ENCODE data around the gene ZNF155. TPM values are rescaled to one million over a fixed set of nuclear protein-coding genes. Genes with fewer than 3 reads are reported as not detected.

The ZNF155 gene
- total and polyA plus RNA-seq, 4 donors, result 1.7 to 5.5 (median 2.9) TPM

DNA sequence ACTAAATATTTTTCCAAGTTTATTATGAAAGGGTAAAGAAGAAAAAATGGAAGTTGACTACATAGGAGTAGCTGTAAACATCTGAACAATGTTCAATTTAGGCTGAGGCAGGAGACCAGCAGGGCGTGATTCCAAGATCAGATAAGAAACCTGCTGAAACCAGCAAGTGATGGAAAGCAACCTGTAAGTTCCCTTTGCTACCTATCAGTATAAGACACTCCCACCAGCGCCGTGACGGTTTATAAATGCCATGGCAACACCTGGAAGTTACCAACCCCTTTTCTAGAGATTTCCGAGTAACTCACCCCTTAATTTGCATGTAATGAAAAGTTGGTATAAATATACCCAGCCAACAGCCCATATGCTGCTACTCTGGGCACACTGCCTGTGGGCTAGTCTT lies 47.8 kb upstream of the ZNF155 start:
- Histone ChIP-seq H3K4me3 (ENCODE audit: low read depth in 1 of 3, low read length in 3 of 3) (peak overlapping the region in 1 of 3 donors; percentile 34), H3K9me3 (ENCODE audit: control insufficient read depth in 4 of 4, low read length in 3 of 4) (peaks cover 2 to 14% (median 8%) of the 10 kb centered on the region in 4 donors), H3K27me3 (ENCODE audit: control insufficient read depth in 4 of 4, insufficient read depth in 4 of 4, low read length in 3 of 4) (no peaks in the 10 kb centered on the region), H3K36me3 (ENCODE audit: control insufficient read depth in 4 of 4, insufficient read depth in 3 of 4, low read depth in 1 of 4, low read length in 3 of 4) (peaks cover 0 to 13% (median 10%) of the 10 kb centered on the region in 4 donors), H3K4me1 (ENCODE audit: control insufficient read depth in 4 of 4, insufficient read depth in 4 of 4, low read length in 3 of 4) (peaks cover 3 to 14% (median 11%) of the 10 kb centered on the region in 4 donors), H3K27ac (ENCODE audit: low read depth in 1 of 2, low read length in 2 of 2) (no peak overlapping the region), H3K9ac (ENCODE audit: low read depth in 1 of 2, low read length in 2 of 2) (no peak overlapping the region)
- TF ChIP-seq SP1 (IDR thresholded peaks at IDR 0.05) (no peak), HNF4A (conservative IDR thresholded peaks at IDR 0.05) (no peak), EGR1 (IDR thresholded peaks at IDR 0.05; ENCODE audit: low read depth in 2 of 2) (no peak), RXRA (IDR thresholded peaks at IDR 0.05) (no peak), TAF1 (conservative IDR thresholded peaks at IDR 0.05) (no peak), NR2F2 (IDR thresholded peaks at IDR 0.05) (no peak)
- TF ChIP-seq, protein P1, sequence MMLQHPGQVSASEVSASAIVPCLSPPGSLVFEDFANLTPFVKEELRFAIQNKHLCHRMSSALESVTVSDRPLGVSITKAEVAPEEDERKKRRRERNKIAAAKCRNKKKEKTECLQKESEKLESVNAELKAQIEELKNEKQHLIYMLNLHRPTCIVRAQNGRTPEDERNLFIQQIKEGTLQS (IDR thresholded peaks at IDR 0.05), result no peak
- TF ChIP-seq, protein P2, sequence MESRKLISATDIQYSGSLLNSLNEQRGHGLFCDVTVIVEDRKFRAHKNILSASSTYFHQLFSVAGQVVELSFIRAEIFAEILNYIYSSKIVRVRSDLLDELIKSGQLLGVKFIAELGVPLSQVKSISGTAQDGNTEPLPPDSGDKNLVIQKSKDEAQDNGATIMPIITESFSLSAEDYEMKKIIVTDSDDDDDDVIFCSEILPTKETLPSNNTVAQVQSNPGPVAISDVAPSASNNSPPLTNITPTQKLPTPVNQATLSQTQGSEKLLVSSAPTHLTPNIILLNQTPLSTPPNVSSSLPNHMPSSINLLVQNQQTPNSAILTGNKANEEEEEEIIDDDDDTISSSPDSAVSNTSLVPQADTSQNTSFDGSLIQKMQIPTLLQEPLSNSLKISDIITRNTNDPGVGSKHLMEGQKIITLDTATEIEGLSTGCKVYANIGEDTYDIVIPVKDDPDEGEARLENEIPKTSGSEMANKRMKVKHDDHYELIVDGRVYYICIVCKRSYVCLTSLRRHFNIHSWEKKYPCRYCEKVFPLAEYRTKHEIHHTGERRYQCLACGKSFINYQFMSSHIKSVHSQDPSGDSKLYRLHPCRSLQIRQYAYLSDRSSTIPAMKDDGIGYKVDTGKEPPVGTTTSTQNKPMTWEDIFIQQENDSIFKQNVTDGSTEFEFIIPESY (IDR thresholded peaks at IDR 0.05), result no peak
- WGBS, result 51% methylated on average over 5 of the region's 5 CpGs
- no peak for DNase-seq (ENCODE audit: low spot score)

DNA sequence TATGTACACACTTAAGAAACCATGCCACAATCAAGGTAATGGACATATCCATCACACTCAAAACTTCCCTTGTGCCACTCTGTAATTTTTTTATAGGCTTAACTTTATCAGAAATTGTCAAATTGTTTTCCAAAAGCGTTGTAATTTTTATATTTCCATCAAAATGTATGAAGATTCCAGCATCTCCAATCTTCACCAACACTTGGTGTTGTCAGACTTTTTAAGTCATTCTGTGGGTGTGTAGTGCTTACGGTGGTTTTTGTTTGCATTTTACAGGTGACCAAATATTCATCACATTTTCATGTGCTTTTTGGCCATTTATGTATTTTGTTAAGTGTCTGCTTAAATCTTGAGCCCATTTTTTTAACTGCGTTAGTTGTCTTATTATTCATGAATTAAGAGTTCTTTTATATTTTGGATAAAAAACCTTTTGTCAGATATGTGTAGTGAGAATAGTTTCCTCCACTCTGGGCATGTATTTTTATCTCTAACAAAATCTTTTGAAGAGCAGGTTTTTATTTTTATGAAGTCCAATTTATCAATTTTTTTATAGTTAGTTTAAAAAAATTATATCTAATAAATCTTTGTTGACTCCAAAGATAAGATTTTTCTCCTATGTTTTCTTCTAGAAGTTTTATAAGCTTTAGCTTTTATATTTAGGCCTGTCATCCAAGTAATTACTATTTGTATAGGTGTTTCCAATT lies 44.3 kb upstream of the ZNF155 start:
- H3K4me3 ChIP-seq (ENCODE audit: low read depth in 1 of 3, low read length in 3 of 3), result no peak overlapping the region
- TF ChIP-seq RXRA (IDR thresholded peaks at IDR 0.05), result no peak
- TF ChIP-seq NR2F2 (IDR thresholded peaks at IDR 0.05), result no peak
- TF ChIP-seq JUND (IDR thresholded peaks at IDR 0.05), result no peak
- TF ChIP-seq HNF4G (IDR thresholded peaks at IDR 0.05), result no peak
- no peak for TF ChIP-seq TAF1 (conservative IDR thresholded peaks at IDR 0.05)
- TF ChIP-seq YY1 (IDR thresholded peaks at IDR 0.05), result no peak
- TF ChIP-seq, protein P2 (IDR thresholded peaks at IDR 0.05), result no peak
- TF ChIP-seq, protein P3, sequence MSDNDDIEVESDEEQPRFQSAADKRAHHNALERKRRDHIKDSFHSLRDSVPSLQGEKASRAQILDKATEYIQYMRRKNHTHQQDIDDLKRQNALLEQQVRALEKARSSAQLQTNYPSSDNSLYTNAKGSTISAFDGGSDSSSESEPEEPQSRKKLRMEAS (IDR thresholded peaks at IDR 0.05), result no peak
- TF ChIP-seq, protein P1 (IDR thresholded peaks at IDR 0.05), result no peak
- TF ChIP-seq GABPA (IDR thresholded peaks at IDR 0.05 in 1 of 2, conservative IDR thresholded peaks at IDR 0.05 in 1 of 2), result no peak
- TF ChIP-seq EGR1 (IDR thresholded peaks at IDR 0.05; ENCODE audit: low read depth in 2 of 2), result no peak
- no peak for TF ChIP-seq RAD21 (IDR thresholded peaks at IDR 0.05)
- TF ChIP-seq HNF4A (conservative IDR thresholded peaks at IDR 0.05), result no peak
- no peak for TF ChIP-seq FOXA2 (IDR thresholded peaks at IDR 0.05)
- TF ChIP-seq, protein P4, sequence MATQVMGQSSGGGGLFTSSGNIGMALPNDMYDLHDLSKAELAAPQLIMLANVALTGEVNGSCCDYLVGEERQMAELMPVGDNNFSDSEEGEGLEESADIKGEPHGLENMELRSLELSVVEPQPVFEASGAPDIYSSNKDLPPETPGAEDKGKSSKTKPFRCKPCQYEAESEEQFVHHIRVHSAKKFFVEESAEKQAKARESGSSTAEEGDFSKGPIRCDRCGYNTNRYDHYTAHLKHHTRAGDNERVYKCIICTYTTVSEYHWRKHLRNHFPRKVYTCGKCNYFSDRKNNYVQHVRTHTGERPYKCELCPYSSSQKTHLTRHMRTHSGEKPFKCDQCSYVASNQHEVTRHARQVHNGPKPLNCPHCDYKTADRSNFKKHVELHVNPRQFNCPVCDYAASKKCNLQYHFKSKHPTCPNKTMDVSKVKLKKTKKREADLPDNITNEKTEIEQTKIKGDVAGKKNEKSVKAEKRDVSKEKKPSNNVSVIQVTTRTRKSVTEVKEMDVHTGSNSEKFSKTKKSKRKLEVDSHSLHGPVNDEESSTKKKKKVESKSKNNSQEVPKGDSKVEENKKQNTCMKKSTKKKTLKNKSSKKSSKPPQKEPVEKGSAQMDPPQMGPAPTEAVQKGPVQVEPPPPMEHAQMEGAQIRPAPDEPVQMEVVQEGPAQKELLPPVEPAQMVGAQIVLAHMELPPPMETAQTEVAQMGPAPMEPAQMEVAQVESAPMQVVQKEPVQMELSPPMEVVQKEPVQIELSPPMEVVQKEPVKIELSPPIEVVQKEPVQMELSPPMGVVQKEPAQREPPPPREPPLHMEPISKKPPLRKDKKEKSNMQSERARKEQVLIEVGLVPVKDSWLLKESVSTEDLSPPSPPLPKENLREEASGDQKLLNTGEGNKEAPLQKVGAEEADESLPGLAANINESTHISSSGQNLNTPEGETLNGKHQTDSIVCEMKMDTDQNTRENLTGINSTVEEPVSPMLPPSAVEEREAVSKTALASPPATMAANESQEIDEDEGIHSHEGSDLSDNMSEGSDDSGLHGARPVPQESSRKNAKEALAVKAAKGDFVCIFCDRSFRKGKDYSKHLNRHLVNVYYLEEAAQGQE (IDR thresholded peaks at IDR 0.05), result no peak
- TF ChIP-seq SP1 (IDR thresholded peaks at IDR 0.05), result no peak
- TF ChIP-seq, protein P5, sequence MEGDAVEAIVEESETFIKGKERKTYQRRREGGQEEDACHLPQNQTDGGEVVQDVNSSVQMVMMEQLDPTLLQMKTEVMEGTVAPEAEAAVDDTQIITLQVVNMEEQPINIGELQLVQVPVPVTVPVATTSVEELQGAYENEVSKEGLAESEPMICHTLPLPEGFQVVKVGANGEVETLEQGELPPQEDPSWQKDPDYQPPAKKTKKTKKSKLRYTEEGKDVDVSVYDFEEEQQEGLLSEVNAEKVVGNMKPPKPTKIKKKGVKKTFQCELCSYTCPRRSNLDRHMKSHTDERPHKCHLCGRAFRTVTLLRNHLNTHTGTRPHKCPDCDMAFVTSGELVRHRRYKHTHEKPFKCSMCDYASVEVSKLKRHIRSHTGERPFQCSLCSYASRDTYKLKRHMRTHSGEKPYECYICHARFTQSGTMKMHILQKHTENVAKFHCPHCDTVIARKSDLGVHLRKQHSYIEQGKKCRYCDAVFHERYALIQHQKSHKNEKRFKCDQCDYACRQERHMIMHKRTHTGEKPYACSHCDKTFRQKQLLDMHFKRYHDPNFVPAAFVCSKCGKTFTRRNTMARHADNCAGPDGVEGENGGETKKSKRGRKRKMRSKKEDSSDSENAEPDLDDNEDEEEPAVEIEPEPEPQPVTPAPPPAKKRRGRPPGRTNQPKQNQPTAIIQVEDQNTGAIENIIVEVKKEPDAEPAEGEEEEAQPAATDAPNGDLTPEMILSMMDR (IDR thresholded peaks at IDR 0.05; ENCODE audit: low read depth, low read length, missing input control), result no peak
- TF ChIP-seq FOXA1 (IDR thresholded peaks at IDR 0.05), result no peak
- H3K9ac ChIP-seq (ENCODE audit: low read depth in 1 of 2, low read length in 2 of 2), result no peak overlapping the region
- peaks cover 0 to 5% (median 3%) of the 10 kb centered on the region in 4 donors for H3K4me1 ChIP-seq (ENCODE audit: control insufficient read depth in 4 of 4, insufficient read depth in 4 of 4, low read length in 3 of 4)
- WGBS, result 62% methylated on average over 3 of the region's 3 CpGs
- no peaks in the 10 kb centered on the region for H3K27me3 ChIP-seq (ENCODE audit: control insufficient read depth in 4 of 4, insufficient read depth in 4 of 4, low read length in 3 of 4)
- peaks cover 2 to 24% (median 6%) of the 10 kb centered on the region in 4 donors for H3K9me3 ChIP-seq (ENCODE audit: control insufficient read depth in 4 of 4, low read length in 3 of 4)
- no peak overlapping the region for H3K27ac ChIP-seq (ENCODE audit: low read depth in 1 of 2, low read length in 2 of 2)
- DNase-seq (ENCODE audit: low spot score), result no peak
- no peaks in the 10 kb centered on the region for H3K36me3 ChIP-seq (ENCODE audit: control insufficient read depth in 4 of 4, insufficient read depth in 3 of 4, low read depth in 1 of 4, low read length in 3 of 4)

Measured in liver (tissue), 9 donors.